Fibroblast of pulmonary artery (primary cell): ENCODE measurements around the gene ICE1.
A peak's percentile ranks its signal among the peaks of the same experiment; 100 is the strongest.

Source experiments
- DNase-seq: peaks from one replicate; pipeline ENCODE4 v3.0.0-alpha.2; 2010; ENCODE audit warnings: low read depth
- H3K4me3 ChIP-seq: replicated peaks from 2 replicates; pipeline ENCODE4 v1.5.1; 2011; ENCODE audit warnings: low read depth, mild to moderate bottlenecking, control low read depth, low read length, moderate library complexity
- CTCF ChIP-seq: IDR thresholded peaks from 2 replicates; pipeline ENCODE4 v1.5.1; 2011; ENCODE audit warnings: mild to moderate bottlenecking, control low read depth, low read length, inconsistent platforms; ENCODE audit errors: missing control alignments

Gene ICE1

GRCh38 chr5:5423586-5423985 is 1.1 kb downstream of the ICE1 start:
- no peak for DNase-seq
- TF ChIP-seq CTCF = no peak
- H3K4me3 ChIP-seq = peak overlapping the region; percentile 93

GRCh38 chr5:5424736-5425135 is 2.3 kb downstream of the ICE1 start:
- peak; percentile 65 for DNase-seq
- peak overlapping the region; percentile 4 for H3K4me3 ChIP-seq
- no peak for TF ChIP-seq CTCF

- no peak overlapping the region for H3K4me3 ChIP-seq
- no peak for TF ChIP-seq CTCF
- DNase-seq = no peak
These were observed 7.7 kb downstream of the ICE1 start for GRCh38 chr5:5430136-5430535.

GRCh38 chr5:5432020-5432707 is 9.7 kb downstream of the ICE1 start:
- DNase-seq = peak; percentile 75
- TF ChIP-seq CTCF = no peak
- H3K4me3 ChIP-seq = no peak overlapping the region

- no peak for DNase-seq
- no peak overlapping the region for H3K4me3 ChIP-seq
- no peak for TF ChIP-seq CTCF
These were observed 13.8 kb downstream of the ICE1 start for GRCh38 chr5:5436203-5436760.

GRCh38 chr5:5437227-5438172 is 15.0 kb downstream of the ICE1 start:
- H3K4me3 ChIP-seq = no peak overlapping the region
- no peak for DNase-seq
- TF ChIP-seq CTCF = no peak
